GM21717 (cell line): ENCODE results near the gene IL10RA.

ENCODE experiments used
- ATAC-seq: cut with Tn5 transposase; IDR thresholded peaks from one replicate; pipeline ENCODE4 v1.9.1; 2021; ENCODE audit warnings: mild to moderate bottlenecking, moderate library complexity; ENCODE audit not compliant: unreplicated experiment

Gene IL10RA

DNA sequence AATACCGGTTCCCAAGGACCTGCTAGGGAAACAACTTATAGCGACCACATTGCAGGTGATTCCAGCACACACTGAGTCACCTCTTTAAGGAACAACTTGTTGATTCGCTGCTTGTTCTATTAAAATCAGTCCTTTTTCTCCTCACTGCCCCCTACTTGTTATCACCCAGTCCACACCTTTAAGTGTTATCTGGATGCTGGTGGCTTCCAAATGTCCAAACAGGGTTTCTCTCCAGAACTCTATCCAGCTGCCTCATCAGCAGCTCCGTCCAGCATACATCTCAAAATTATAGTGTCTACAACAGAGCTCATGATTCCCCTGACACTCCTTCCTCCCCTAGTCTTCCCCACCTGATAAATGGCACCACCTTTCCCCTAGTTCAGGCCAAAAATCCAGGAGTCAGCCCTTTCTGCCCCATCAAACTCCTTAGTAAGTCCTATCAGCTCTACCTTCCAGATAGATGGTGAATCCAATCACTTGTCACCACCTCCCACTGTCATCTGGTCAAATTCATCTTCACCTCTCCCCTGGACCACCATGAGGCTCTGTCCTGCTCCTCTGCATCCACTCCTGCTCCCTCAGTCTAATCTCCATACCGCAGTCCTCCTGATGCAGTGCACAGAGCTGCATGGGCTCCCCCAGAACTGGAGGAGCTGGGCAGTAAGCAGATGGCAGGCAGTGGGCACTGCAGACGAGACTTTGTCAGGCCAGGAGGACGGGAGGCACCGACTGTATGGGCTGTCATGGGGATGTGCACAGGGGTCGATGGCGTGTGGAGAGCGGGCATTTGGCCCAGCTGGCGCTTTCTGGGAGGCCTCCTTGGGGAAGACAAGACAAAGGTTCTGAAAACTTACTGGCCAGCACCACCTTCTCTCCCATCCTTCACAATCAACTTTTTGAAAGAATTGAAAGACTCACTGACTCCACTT is 19.3 kb downstream of the IL10RA start:
- ATAC-seq = no peak

DNA sequence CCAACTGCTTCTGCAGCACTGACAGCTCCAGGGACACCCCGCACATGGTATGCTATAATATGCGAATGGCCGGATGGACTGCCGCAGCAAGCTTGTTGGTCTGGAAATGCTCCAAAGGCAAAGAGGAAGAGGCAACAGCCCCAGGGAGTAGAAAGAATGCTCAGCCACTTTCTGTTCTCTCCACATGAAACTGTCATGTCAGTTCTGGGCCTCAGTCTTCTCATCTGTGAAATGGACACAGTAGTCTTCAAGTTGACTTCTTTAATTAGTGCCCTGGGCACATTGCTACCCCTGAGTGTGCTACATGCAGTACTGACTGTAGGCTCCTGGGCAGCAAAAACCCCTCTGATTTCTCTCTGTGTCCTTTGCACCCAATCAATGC is 19.9 kb downstream of the IL10RA start:
- ATAC-seq = no peak

DNA sequence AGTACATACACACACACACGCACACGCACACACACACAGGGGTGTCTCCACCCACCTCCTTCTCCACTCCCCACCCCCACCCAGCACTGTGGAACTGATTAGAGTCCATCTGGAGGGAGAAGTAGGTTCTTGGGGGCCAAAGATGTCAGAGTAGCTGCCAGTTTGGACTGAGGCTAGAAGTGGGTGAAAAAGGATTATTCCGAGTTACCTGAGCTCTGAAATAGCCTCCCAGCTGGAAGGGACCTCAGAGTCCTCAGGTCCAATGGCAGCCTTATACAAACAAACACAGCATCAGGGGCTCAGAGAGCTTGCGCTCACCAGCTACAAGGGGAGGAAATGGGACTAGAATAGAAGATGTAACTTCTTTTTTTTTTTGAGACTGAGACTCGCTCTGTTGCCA is 20.8 kb downstream of the IL10RA start:
- ATAC-seq = no peak

DNA sequence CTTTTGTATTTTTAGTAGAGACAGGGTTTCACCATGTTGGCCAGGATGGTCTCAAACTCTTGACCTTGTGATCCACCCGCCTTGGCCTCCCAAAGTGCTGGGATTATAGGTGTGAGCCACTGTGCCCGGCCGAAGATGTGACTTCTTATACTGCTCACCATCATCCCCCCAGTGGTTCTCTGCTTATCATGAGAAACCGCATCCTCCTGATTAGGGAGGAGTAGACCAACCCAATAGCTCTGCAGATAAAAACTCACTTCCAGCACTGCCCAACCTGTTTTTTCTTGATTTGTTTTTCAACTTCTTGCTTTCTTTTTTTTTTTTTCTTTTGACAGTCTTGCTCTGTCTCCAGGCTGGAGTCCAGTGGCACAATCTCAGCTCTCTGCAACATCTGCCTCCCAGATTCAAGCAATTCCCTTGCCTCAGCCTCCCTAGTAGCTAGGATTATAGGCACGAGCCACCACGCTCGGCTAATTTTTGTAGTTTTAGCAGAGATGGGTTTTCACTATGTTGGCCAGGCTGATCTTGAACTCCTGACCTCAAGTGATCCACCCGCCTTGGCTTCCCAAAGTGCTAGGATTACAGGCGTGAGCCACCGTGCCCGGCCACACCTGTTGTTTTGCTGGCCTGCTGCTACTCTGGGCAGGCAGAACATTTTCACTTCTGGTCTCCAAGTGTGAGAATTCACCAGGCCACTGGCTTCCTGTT is 21.5 kb downstream of the IL10RA start:
- ATAC-seq = peak; percentile 32

DNA sequence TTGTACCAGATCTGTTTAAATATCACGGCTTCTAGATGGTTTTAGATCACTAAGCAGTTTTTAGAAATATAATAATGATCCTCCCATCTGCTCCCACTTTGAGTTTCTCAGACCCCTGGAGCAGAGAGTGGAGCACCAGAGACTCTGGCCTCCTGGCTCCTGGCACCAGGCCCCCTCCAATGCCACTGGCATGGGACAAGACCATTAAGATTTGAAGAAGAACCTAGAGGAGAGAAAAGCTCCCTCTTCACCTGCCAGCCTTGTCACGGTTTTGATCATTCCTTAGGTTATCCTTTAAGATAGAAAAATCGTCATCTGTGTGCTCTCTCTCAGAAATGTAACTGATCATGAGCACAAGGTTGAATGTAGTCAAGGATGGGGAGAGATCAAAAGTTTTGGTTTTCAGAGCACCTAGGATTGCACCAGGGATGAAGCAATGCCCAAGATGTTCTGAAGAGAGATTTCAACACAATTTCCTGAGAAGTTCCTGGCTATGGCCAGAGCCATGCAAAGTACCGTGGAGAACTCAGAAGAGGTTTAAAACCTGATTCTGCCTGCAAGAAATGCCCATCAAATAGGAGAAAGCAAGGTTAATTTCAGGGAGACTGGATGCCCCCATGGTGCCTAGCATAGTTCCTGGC is 22.2 kb downstream of the IL10RA start:
- no peak for ATAC-seq

DNA sequence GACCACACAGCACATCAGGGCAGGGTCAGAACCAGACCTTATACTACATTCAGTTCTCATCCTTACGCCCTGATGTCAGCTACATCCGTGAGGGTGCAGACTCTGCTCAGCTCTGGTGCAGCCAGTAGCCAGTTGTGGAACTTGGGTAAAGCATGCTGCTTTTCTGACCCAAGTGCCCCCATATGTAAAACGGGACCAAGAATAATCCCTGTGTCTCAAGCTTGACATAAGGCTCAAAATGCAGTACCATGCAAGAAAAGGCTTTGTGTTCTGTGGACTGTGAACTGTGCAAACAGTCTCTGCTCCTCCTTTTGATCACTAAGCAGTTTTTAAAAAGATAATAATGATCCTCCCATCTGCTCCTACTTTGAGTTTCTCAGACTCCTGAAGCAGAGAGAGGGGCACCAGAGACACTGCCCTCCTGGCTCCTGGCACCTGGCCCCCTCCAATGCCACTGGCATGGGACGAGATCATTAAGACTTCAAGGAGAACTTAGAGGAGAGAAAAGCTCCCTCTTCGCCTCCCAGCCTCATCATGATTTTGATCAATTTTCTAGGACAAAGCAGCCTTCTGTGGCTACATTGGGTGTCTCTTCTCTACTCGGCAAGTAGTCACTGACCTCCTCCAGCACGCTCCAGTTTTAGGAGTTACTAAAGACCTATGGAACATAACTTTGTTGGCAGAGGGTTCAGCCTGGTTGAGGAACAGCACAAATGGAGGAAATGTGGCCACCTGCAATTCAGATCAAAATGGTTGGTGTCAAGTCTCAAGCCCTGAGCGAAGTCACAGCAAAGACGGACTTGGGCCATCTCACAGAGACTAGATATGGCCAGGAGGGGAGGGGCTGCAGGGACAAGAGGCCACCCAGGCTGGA is 23.9 kb downstream of the IL10RA start:
- ATAC-seq = peak; percentile 1

DNA sequence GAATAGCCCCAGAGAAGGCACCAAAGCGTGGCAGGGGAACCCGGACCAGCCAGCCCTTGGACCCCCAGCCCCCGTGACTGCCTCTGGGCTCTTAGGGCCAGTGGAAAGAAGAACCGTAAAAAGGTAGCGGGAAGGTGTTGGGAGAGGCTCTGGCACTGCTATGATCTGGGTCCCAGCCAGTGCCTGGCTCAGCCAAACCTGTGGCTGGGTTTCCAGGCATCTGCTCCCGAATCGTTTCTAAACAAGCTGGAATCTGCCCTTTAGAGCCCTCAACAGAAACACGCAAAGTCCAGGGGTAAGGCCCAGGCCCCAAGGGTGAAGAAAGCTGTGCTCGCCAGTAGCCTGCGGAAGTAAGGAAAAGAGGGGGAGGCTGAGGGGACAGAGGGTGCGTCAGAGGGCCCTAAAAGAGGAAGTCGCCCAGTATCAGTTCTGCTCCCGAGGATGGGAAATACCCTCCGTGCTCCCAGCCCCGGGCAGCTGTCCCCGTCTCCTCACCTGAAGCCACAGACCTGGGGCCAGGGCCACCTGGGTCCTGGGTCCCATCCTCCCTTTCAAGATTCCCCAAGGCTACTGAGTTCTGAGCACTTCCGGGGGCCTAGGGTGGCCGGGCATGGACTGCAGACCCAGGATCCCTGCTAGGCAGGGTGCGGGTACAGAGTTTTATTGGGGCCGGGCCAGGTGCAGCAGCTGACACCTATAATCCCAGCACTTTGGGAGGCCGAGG is 24.7 kb downstream of the IL10RA start:
- peak; percentile 71 for ATAC-seq

DNA sequence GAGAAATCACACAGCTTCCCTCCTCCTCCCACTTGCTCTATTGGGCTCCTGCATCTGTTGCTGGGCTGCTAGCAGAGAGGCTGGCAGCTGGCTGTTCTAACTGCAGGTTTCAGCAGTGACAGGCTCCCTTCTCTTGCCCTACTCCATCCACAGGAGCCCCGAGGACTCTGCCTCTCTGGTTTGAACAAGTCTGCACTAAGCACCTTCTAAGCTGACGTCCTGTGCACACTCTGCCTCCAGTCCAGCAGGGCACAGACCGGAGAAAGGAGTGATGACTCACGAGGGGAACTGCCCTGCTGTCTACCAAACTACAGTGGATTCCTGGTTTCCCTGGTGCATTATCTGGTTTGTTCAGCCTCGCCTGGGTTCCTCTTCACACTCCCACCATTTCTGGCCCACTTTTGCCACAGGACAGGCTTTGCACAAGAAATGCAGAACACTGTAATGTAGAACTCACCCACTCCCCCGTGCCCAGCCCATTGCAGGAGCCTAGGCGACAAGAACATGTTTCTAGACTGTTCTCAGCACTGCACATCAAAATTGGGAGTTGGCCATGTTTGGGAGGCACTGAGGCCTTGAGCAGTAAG is 26.0 kb downstream of the IL10RA start:
- ATAC-seq = no peak

DNA sequence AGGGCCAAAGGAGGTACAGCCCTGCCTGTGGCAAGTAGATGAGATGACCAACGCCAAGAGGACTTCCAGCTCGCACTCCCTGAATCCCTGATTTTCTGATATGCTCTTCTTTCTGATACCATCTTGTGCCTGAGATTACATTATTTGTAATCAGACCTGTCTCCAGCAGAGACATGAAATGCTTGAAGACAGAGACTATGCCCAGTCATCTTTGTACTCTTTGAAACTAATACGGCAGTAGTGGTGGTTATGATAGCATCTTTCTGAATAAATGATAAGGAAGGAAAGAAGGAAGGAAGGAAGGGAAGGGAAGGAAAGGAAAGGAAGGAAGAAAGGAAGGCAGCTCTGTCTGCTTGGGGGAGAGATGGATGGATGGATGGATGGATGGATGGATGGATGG is 27.8 kb downstream of the IL10RA start:
- no peak for ATAC-seq

DNA sequence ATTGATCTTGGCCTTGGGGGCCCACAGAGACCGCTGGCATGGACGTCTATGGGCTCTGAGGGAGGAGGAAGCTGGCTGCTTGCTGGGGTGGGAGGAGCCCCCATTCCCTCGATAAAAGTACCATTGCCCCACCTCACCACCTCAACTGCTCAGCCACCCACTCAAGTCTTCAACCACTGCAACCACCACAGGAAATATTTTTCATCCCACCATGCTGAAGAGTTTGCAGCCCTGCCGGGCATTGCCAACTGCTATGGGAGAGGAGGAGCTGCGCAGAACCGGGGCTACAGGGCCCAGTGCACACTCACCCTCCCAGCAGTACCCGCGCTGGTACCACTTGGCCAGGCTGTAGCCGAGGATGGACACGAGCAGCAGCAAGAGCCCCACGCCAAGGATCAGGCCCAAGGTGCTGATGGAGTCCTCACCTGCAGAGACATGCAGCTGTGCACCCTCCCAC is 29.2 kb downstream of the IL10RA start:
- ATAC-seq = no peak

DNA sequence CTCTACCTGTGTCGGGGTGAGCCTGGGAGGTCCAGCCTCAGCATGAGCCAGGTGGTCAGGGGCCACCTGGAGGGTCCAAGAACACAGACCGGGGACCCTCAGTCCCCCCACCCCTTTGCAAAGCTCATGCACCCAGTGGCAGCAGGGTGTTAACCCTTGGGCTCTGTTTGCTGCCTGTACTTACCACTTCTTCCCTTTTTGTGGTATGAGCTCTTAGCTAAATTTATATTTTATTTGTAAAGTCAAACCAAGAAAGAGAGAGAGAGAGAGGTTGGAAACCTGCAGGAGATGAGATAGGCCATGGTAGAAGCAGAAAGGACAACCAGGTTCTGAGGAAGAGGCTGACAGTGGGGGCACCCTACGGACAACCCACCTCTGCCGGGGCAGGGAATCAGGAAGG is 29.9 kb downstream of the IL10RA start:
- no peak for ATAC-seq

DNA sequence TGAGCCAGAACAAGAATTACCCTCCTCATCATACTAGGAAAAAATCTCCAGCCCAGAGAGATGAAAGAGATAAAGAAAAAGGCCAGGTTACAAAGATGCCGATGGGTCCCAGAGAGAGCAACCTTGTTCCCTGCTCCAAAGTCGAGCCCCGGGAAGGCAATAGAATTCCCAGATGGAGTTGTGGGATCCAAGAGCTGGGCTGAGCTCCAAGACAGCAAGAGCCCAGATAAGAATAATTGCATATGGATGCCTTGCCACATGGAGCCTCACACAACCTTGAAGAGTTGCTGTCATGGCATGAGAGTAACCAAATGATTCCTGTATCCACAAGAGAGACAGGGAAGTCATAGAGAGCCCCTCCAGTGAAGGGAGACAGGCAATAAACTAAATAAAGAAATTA is 30.9 kb downstream of the IL10RA start:
- ATAC-seq = no peak

DNA sequence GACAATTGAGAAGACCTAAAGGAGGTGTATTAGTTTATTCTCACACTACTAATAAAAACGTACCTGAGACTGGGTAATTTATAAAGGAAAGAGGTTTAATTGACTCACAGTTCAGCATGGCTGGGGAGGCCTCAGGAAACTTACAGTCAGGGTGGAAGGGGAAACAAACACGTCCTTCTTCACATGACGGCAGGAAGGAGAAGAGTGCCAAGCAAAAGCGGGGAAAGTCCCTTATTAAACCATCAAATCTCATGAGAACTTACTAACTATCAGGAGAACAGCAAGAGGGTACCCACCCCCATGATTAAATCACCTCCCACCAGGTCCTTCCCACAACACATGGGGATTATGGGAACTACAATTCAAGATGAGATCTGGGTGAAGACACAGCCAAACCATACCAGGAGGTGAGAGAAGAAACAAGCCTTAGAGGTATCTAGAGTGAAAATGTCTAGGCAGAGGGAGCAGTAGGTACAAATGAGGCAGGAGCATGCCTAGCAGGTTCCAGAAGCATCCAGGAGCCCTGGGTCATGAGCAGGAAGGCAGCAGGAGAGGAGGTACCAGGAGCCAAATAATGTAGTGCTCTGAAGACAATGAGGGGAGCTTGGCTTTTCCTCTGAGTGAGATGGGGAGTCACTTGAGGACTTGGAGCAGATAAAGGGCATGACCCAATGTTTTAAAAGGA is 31.6 kb downstream of the IL10RA start:
- no peak for ATAC-seq

DNA sequence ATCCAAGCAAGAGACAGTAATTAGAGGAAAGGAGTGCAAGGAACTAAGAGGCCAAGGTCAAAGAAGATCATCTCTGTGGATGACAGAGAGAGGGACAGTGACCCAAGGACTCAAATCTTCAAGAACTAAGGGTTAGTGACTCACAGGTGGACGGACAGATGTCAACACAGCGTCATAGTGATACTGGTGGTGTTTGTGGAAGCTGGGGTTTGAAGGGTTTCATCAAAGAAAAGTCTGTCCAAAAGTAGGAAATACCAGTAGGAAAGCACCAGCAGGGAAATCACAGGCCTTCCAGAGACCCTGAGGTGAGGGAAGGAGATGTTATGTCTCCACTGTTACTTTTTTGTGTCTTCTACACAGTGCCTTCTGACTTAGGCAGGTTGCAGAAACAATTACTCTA is 32.2 kb downstream of the IL10RA start:
- ATAC-seq = no peak

DNA sequence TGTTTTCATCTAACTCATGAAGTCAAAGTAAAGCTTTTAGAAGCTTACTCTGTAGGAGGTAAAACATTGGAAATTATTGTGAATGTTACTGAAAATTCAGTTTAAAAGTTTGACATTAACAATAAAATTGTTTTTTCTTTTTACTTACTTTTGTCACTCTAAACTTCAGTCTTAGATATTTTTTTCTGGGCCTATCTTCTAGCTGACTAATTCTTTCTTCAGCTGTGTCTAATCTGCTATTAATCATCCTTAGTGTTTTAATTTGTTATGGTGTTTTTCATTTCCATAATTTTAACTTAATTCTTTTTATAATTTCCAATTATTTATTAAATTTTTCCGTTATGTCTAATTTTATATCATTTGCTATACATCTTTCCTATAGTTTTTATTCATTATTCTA is 35.0 kb downstream of the IL10RA start:
- ATAC-seq = no peak

DNA sequence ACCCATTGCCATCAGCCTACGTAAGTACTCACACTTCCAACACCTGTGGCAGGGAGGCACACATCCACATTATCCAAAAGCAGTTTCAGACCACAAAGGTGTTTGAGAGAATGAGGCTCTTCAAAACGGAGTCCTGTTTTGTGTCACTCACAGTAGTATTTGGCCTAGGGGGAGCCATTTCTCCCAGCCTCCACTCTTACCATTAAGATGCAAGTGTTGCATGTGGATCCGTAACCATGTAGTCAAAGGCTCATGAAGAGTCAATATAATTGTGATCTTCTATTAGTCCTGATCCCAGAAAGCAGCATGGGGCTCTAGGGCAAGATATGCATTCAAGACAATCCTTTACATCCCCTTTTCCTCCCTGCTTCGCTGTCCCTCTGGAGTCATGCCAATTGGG is 41.5 kb downstream of the IL10RA start:
- no peak for ATAC-seq

DNA sequence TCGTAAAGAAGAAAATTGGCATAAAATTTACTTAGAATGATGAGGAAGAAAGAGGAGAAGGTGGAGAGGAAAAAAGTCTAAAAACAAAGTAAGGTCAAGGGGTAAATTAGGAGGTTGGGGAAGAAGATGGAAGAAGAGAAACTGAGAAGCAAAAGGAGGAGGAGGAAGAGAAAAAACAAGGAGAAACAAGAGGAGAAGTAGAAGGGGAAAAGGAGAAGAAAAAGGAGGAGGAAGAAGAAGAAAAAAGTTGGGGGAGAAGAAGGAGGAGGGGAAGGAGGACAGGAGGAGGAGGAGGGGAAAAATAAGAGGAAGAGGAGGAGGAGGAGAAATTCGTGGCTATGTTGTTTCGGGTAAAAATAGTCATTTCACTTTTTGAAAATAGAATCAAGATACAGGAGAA is 42.4 kb downstream of the IL10RA start:
- ATAC-seq = no peak

DNA sequence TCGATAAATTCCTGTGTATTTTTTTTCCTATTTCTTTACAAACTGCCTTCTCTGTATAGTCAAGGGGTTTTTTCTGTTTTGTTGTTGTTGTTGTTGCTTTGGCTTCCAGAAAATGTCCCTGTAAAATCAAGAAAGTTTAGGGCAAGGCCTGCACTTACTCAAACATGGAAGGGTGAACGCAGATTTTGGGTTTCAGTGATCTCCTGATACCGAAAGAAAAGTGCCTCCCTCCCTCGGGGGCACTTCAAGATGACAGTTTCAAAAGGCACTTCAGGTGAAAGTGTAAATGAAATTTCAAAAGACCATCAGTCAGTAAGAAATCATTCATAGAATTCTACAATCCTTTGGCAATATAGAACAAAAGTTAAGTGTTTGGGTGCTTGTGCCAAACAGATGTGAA is 47.2 kb downstream of the IL10RA start:
- ATAC-seq = peak; percentile 55

DNA sequence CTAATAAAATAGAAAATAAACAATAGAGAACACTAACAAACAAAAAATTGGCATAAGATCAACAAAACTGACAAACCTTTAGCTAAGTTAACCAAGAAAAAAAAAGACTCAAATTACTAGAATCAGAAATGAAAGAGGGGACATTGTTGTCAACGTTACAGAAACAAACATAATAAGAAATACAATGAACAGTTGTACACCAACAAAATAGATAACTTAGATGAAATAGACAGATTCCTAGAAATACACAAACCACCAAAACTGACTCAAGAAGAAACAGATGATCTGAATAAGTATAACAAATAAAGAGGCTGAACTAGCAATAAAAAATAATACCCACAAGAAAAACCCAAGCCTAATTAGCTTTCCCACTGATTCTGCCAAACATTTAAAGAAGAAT is 55.9 kb downstream of the IL10RA start:
- ATAC-seq = no peak
